GM12878 (cell line): Measurements from ENCODE around the gene PPP1R13B.

Source experiments
- BACH1 ChIP-seq: fragments of 450-650 bp; IDR thresholded peaks from 2 replicates; pipeline ENCODE4 v1.6.1; 2017; ENCODE audit warnings: mild to moderate bottlenecking, borderline replicate concordance
- CTCF ChIP-seq, 3 experiments: IDR thresholded peaks in 2 of 3; conservative IDR thresholded peaks in 1 of 3; 2 replicates each; pipeline ENCODE4 v1.5.1; 2011; ENCODE audit warnings: low read depth in 3 of 3, low read length in 3 of 3, mild to moderate bottlenecking in 3 of 3, control low read depth in 2 of 3, moderate library complexity in 2 of 3, inconsistent platforms in 1 of 3, mixed read lengths in 1 of 3; ENCODE audit not compliant: control insufficient read depth in 2 of 3, insufficient read depth in 1 of 3; ENCODE audit errors: extremely low read depth in 1 of 3
- EP300 ChIP-seq, 2 experiments: fragments of 150-350 bp in 1 of 2; IDR thresholded peaks; 2 replicates each; pipeline ENCODE4 v1.6.1; 2011 to 2012; ENCODE audit warnings: low read depth in 2 of 2, low read length in 2 of 2, borderline replicate concordance in 1 of 2, improper control_type of control experiment in 1 of 2, inconsistent platforms in 1 of 2; ENCODE audit not compliant: control insufficient read depth in 1 of 2
- EZH2 ChIP-seq: IDR thresholded peaks from 2 replicates; pipeline ENCODE4 v1.6.1; 2012; ENCODE audit warnings: low read depth, mild to moderate bottlenecking, control low read depth, inconsistent platforms, low read length, borderline replicate concordance; ENCODE audit not compliant: control insufficient read depth
- RAD21 ChIP-seq: IDR thresholded peaks from 2 replicates; pipeline ENCODE4 v1.6.1; 2011; ENCODE audit warnings: mild to moderate bottlenecking, low read depth, low read length, moderate library complexity; ENCODE audit not compliant: insufficient read depth
- STAT3 ChIP-seq: IDR thresholded peaks from 2 replicates; pipeline ENCODE4 v1.6.1; 2011; ENCODE audit warnings: low read depth, low read length, improper control_type of control experiment
- ZNF274 ChIP-seq: IDR thresholded peaks from one replicate; pipeline ENCODE4 v1.8.0; 2011; ENCODE audit not compliant: insufficient read length, insufficient read depth
- ZZZ3 ChIP-seq: IDR thresholded peaks from 2 replicates; pipeline ENCODE4 v1.6.1; 2011; ENCODE audit warnings: low read depth; ENCODE audit not compliant: control insufficient read depth, insufficient read length

- no peak for TF ChIP-seq ZZZ3
- no peak for TF ChIP-seq BACH1
- TF ChIP-seq EP300 (IDR thresholded peaks at IDR 0.05; ENCODE audit: borderline replicate concordance in 1 of 2, control insufficient read depth in 1 of 2, low read depth in 2 of 2, low read length in 2 of 2), result no peak
- TF ChIP-seq CTCF (IDR thresholded peaks at IDR 0.05 in 2 of 3, conservative IDR thresholded peaks at IDR 0.05 in 1 of 3; ENCODE audit: control insufficient read depth in 2 of 3, extremely low read depth in 1 of 3, insufficient read depth in 1 of 3, low read depth in 3 of 3, low read length in 3 of 3), result no peak
- TF ChIP-seq RAD21, result no peak
- TF ChIP-seq STAT3, result no peak
- no peak for TF ChIP-seq ZNF274
- TF ChIP-seq EZH2, result no peak
These were observed 151.3 kb downstream of the PPP1R13B start for GRCh38 chr14:103696070-103696402.
